Astrocyte (in vitro differentiated cells and primary cell): ENCODE measurements around the gene GSTA1. TPM values are rescaled to one million over a fixed set of nuclear protein-coding genes. Genes with fewer than 3 reads are reported as not detected.
"Not testable (repeated sequence)": the region's sequence is repeated elsewhere in the genome, so short reads cannot be mapped to it uniquely, and the experiment has no call there.

Experiments used
- DNase-seq: peaks from one replicate; pipeline ENCODE4 v3.0.0-alpha.2; 2010; ENCODE audit warnings: low read depth
- FAIRE-seq: peaks from 2 replicates; lab custom pipeline; 2011; peaks lifted over from hg19 to GRCh38; lab: Jason Lieb, UNC
- H2AFZ ChIP-seq: 2 replicates; pipeline ENCODE4 v1.6.0; 2012; ENCODE audit warnings: low read depth, low read length, inconsistent platforms
- H3K27ac ChIP-seq: 2 replicates; pipeline ENCODE4 v1.5.1; 2011; ENCODE audit warnings: low read depth, low read length, inconsistent platforms
- H3K27me3 ChIP-seq: 2 replicates; pipeline ENCODE4 v1.6.0; 2011; ENCODE audit warnings: low read length, inconsistent platforms; ENCODE audit not compliant: insufficient read depth
- H3K36me3 ChIP-seq: 2 replicates; pipeline ENCODE4 v1.5.1; 2011; ENCODE audit warnings: low read length, inconsistent platforms; ENCODE audit not compliant: insufficient read depth
- H3K4me1 ChIP-seq: 2 replicates; pipeline ENCODE4 v1.5.1; 2011; ENCODE audit warnings: low read length, inconsistent platforms; ENCODE audit not compliant: insufficient read depth
- H3K4me2 ChIP-seq: 2 replicates; pipeline ENCODE4 v1.6.0; 2012; ENCODE audit warnings: low read length, inconsistent platforms
- H3K4me3 ChIP-seq: 2 replicates; pipeline ENCODE4 v1.5.1; 2011; ENCODE audit warnings: low read depth, mild to moderate bottlenecking, low read length, inconsistent platforms; ENCODE audit not compliant: insufficient read depth
- H3K79me2 ChIP-seq: 2 replicates; pipeline ENCODE4 v1.6.0; 2012; ENCODE audit warnings: mild to moderate bottlenecking, low read length, inconsistent platforms; ENCODE audit not compliant: insufficient read depth
- H3K9ac ChIP-seq: 2 replicates; pipeline ENCODE4 v1.6.0; 2012; ENCODE audit warnings: mild to moderate bottlenecking, low read length, inconsistent platforms
- H3K9me3 ChIP-seq: 2 replicates; pipeline ENCODE4 v1.5.1; 2012; ENCODE audit warnings: low read depth, mild to moderate bottlenecking, low read length, inconsistent platforms; ENCODE audit not compliant: insufficient read depth
- H4K20me1 ChIP-seq: 2 replicates; pipeline ENCODE4 v1.6.0; 2012; ENCODE audit warnings: low read length, inconsistent platforms; ENCODE audit not compliant: insufficient read depth
- H3K27ac Mint-ChIP-seq: one replicate; pipeline ENCODE4 v1.8.0; 2021; ENCODE audit warnings: mild to moderate bottlenecking, mixed read lengths; ENCODE audit not compliant: unreplicated experiment
- H3K27me3 Mint-ChIP-seq: one replicate; pipeline ENCODE4 v1.8.0; 2021; ENCODE audit warnings: low read depth, mixed read lengths; ENCODE audit not compliant: unreplicated experiment
- H3K36me3 Mint-ChIP-seq: one replicate; pipeline ENCODE4 v1.8.0; 2021; ENCODE audit warnings: low read depth, mixed read lengths; ENCODE audit not compliant: unreplicated experiment
- H3K4me1 Mint-ChIP-seq: one replicate; pipeline ENCODE4 v1.8.0; 2021; ENCODE audit warnings: low read depth, mixed read lengths; ENCODE audit not compliant: unreplicated experiment
- H3K4me3 Mint-ChIP-seq: one replicate; pipeline ENCODE4 v1.8.0; 2021; ENCODE audit warnings: mild to moderate bottlenecking, moderate library complexity, mixed read lengths; ENCODE audit not compliant: unreplicated experiment
- H3K9me3 Mint-ChIP-seq: one replicate; pipeline ENCODE4 v1.8.0; 2021; ENCODE audit warnings: mild to moderate bottlenecking, mixed read lengths; ENCODE audit not compliant: unreplicated experiment
- CTCF ChIP-seq: IDR thresholded peaks from 2 replicates; pipeline ENCODE4 v1.5.1; 2011; ENCODE audit warnings: low read depth, mild to moderate bottlenecking, inconsistent platforms, low read length, moderate library complexity; ENCODE audit not compliant: insufficient read depth
- EZH2 ChIP-seq: IDR thresholded peaks from 2 replicates; pipeline ENCODE4 v1.6.1; 2012; ENCODE audit warnings: mild to moderate bottlenecking, low read length, inconsistent platforms; ENCODE audit not compliant: insufficient read depth
- total RNA-seq: library from RNA; stranded (reverse); gene quantifications from 2 replicates; pipeline ENCODE4 v1.2.1, GENCODE V29; 2021

GSTA1 gene
- total RNA-seq, 1 donor from 2014 or later, result 0.39 TPM

GRCh38 chr6:52779237-52779636 is 24.4 kb downstream of the GSTA1 start:
- no peak for DNase-seq

GRCh38 chr6:52776711-52777351 is 26.8 kb downstream of the GSTA1 start:
- DNase-seq, H3K27me3 Mint-ChIP-seq, H3K4me3 ChIP-seq, H2AFZ ChIP-seq, H3K4me2 ChIP-seq, H3K36me3 ChIP-seq, H3K4me3 Mint-ChIP-seq, H4K20me1 ChIP-seq, H3K79me2 ChIP-seq, H3K4me1 Mint-ChIP-seq, H3K36me3 Mint-ChIP-seq, FAIRE-seq, H3K9ac ChIP-seq, H3K27ac ChIP-seq, H3K9me3 ChIP-seq, H3K27me3 ChIP-seq, H3K27ac Mint-ChIP-seq, H3K4me1 ChIP-seq: not testable (repeated sequence)
- peaks cover 18% of the 10 kb centered on the region for H3K9me3 Mint-ChIP-seq

More at GRCh38 chr6:52779237-52779636, 24.4 kb downstream of the GSTA1 start:
- no peaks in the 10 kb centered on the region for H3K27me3 ChIP-seq
- H3K4me3 Mint-ChIP-seq, result no peak overlapping the region
- H3K9me3 ChIP-seq, result no peaks in the 10 kb centered on the region
- H3K4me1 ChIP-seq, result no peaks in the 10 kb centered on the region
- no peak overlapping the region for H3K27ac ChIP-seq
- H3K4me2 ChIP-seq, result no peak overlapping the region
- no peak overlapping the region for H2AFZ ChIP-seq
- H3K9ac ChIP-seq, result no peak overlapping the region
- peaks cover 20% of the 10 kb centered on the region for H3K9me3 Mint-ChIP-seq
- no peak overlapping the region for H3K4me3 ChIP-seq
- no peaks in the 10 kb centered on the region for H3K27me3 Mint-ChIP-seq
- H4K20me1 ChIP-seq, result no peaks in the 10 kb centered on the region
- FAIRE-seq, result no peak
- TF ChIP-seq CTCF (no peak), EZH2 (no peak)
- no peaks in the 10 kb centered on the region for H3K4me1 Mint-ChIP-seq
- H3K79me2 ChIP-seq, result no peaks in the 10 kb centered on the region
- peaks cover 3% of the 10 kb centered on the region for H3K36me3 Mint-ChIP-seq
- no peaks in the 10 kb centered on the region for H3K36me3 ChIP-seq
- no peak overlapping the region for H3K27ac Mint-ChIP-seq

- not testable (repeated sequence) for H3K4me2 ChIP-seq, H3K4me1 ChIP-seq, H3K36me3 ChIP-seq, H3K9me3 ChIP-seq, H3K27ac Mint-ChIP-seq, H3K27me3 Mint-ChIP-seq, H3K4me1 Mint-ChIP-seq, H3K9me3 Mint-ChIP-seq, H3K36me3 Mint-ChIP-seq, H2AFZ ChIP-seq, H4K20me1 ChIP-seq, H3K4me3 ChIP-seq, H3K79me2 ChIP-seq, H3K27me3 ChIP-seq, H3K9ac ChIP-seq, H3K27ac ChIP-seq, H3K4me3 Mint-ChIP-seq
- peak; percentile 66 for DNase-seq
- FAIRE-seq, result peak; percentile 85
Observed at GRCh38 chr6:52769399-52769798, 34.2 kb downstream of the GSTA1 start.

GRCh38 chr6:52767658-52768057 is 36.0 kb downstream of the GSTA1 start:
- not testable (repeated sequence) for H3K9ac ChIP-seq, DNase-seq, H3K27ac ChIP-seq, H3K36me3 Mint-ChIP-seq, H3K4me3 ChIP-seq, H3K4me1 Mint-ChIP-seq, H3K36me3 ChIP-seq, H3K27me3 Mint-ChIP-seq, H3K9me3 ChIP-seq, FAIRE-seq, H3K27ac Mint-ChIP-seq, H3K9me3 Mint-ChIP-seq, H3K4me3 Mint-ChIP-seq, H3K4me2 ChIP-seq, H2AFZ ChIP-seq, H3K27me3 ChIP-seq, H3K79me2 ChIP-seq, H3K4me1 ChIP-seq, H4K20me1 ChIP-seq

GRCh38 chr6:52763322-52763916 is 40.2 kb downstream of the GSTA1 start, which contains the start of gene GSTA2:
Gene GSTA2, minus strand, starts transcription at chr6:52763475. Its CDS starts 5,528 bp downstream, at chr6:52757947.
- not testable (repeated sequence) for H3K9me3 Mint-ChIP-seq, H2AFZ ChIP-seq, H3K4me1 Mint-ChIP-seq, H3K27ac Mint-ChIP-seq, DNase-seq, H3K4me3 ChIP-seq, H3K4me3 Mint-ChIP-seq, H3K36me3 ChIP-seq, H4K20me1 ChIP-seq, H3K27me3 Mint-ChIP-seq, FAIRE-seq, H3K4me1 ChIP-seq, H3K9me3 ChIP-seq, H3K27ac ChIP-seq, H3K36me3 Mint-ChIP-seq, H3K79me2 ChIP-seq, H3K4me2 ChIP-seq, H3K9ac ChIP-seq, H3K27me3 ChIP-seq
